Stimulated activated CD8-positive, alpha-beta memory T cell treated with anti-CD3 and anti-CD28 coated beads, Interleukin-12 subunit alpha, Interleukin-12 subunit beta, amount 100 ng/mL, for 24 hours (primary cell): ENCODE results near the gene SPACA4.

Source experiments
- DNase-seq: peaks from one replicate; pipeline ENCODE4 v3.0.0-alpha.2; 2020; ENCODE audit errors: extremely low read depth

SPACA4 gene

GRCh38 chr19:48596679-48597465, 9.7 kb upstream of the SPACA4 start:
- no peak for DNase-seq

- DNase-seq, result no peak
Observed at GRCh38 chr19:48598996-48599700, 7.4 kb upstream of the SPACA4 start.

GRCh38 chr19:48600679-48601417, 5.7 kb upstream of the SPACA4 start:
- no peak for DNase-seq

DNA sequence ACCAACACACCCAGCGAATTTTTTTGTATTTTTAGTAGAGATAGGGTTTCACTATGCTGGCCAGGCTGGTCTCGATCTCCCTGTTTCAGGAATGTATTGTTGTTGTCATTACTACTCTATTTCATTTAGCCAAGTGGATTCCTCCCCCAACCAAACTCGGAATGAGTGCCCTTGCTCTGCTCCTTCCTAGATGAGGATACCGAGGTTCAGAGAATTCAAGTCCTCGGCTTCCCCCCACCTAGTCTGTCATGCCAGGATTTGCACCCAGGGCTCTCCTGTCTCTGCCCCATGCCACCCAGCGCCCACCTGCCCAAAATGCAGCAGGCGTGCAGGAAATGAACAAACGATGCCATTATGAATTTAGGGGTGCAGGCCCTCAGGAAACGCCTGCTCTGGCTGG, 3.5 kb upstream of the SPACA4 start:
- no peak for DNase-seq

GRCh38 chr19:48603449-48603848, 3.1 kb upstream of the SPACA4 start:
- no peak for DNase-seq

DNA sequence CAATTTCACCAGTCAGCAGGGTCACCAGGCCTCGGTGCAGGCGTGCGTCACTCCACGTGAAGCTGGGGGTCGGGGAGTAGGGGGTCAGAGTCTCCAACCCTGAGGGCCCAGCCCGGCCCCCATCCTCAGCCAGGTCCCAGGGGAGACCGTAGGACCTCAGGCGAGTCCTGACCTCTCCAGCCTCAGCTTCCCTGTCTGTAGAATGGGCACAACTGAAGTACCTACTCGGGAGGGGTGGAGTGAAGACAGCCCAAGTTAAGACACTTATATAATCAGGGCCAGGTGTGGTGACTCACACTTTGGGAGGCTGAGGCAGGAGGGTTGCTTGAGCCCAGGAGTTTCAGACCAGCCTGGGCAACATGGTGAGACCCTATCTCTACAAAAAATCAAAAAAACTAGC, 2.7 kb upstream of the SPACA4 start:
- no peak for DNase-seq

DNA sequence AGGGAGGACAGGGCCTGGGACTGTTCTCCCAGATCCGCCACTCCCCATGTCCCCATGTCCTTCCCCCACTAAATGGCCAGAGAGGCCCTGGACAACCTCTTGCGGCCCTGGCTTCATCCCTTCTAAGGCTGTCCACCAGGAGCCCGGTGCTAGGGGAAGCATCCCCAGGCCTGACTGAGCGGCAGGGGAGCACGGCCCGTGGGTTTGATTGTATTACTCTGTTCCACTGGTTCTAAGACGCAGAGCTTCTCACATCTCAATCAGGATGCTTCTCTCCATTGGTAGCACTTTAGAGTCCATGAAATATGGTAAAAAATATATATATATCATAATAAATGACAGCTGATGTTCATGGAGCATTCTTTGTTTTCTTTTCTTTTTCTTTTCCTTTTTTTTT, 815 bp downstream of the SPACA4 start:
- no peak for DNase-seq

GRCh38 chr19:48608798-48609263, 2.3 kb downstream of the SPACA4 start:
- DNase-seq, result no peak

GRCh38 chr19:48609571-48610108, 3.1 kb downstream of the SPACA4 start:
- no peak for DNase-seq

DNA sequence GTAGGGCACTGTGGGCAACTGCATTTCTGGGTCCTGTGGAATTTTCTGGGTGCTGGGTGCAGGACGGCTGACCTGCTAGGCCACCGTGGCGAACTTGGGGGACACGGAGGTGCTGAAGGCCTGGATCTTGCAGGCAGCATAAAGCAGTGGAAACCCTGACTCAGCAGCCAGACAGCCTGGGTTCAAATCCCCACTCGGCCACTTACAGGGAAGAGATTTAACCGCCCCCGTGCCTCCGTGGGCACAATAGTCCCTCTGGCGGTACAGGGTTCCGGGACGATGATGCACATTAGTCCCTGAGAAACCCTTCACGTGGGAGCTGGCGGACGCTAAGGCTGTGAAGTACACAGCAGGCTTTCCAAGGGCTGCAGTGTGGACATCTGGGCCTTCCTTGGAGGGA, 5.3 kb downstream of the SPACA4 start:
- no peak for DNase-seq

GRCh38 chr19:48613024-48613851, 6.7 kb downstream of the SPACA4 start:
- no peak for DNase-seq

GRCh38 chr19:48613852-48614435, 7.4 kb downstream of the SPACA4 start:
- no peak for DNase-seq

DNA sequence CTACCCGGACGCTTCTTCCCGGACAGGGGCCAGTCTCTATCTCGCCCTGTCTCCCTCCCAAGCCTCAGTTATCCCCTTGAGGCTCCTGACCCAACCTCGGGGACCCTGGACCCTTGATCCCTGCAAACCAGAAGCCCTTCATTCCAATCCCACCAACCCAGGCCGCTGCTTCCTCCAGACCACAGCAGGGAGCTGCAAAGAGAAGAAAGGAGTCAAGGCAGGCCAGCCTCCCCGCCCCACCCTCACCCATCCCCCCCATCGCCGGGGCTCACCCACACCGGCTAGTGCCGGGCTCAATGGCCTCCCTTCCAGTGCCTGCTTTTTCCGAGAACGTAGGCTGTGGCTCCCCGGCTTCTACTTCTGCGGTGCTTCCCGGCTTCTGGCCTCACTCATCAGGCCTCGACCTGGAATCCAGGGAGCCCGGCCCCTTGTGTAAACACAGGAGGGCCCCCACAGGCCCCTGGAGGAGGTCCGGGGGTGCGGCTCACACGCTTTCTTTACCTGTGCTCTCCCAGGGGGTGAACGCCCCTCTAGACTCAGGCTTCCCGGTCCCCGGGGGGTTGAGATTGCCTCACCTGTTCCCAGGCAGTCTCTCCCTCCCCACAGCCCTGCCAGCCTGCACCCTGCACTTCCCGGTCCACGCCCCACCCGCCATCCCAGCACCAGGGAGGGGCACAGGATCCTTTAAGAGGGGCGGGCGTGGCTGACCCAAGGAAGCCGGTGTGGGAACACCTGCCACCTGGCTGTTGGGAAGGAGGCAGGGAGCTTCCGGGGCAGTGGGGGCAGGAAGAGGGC, 8.1 kb downstream of the SPACA4 start, which contains the start of gene FAM83E:
FAM83E (minus strand) TSS at position 641 of the 795 bp plus-strand sequence. CDS start 1,704 bp downstream, outside the sequence.
- DNase-seq, result no peak

DNA sequence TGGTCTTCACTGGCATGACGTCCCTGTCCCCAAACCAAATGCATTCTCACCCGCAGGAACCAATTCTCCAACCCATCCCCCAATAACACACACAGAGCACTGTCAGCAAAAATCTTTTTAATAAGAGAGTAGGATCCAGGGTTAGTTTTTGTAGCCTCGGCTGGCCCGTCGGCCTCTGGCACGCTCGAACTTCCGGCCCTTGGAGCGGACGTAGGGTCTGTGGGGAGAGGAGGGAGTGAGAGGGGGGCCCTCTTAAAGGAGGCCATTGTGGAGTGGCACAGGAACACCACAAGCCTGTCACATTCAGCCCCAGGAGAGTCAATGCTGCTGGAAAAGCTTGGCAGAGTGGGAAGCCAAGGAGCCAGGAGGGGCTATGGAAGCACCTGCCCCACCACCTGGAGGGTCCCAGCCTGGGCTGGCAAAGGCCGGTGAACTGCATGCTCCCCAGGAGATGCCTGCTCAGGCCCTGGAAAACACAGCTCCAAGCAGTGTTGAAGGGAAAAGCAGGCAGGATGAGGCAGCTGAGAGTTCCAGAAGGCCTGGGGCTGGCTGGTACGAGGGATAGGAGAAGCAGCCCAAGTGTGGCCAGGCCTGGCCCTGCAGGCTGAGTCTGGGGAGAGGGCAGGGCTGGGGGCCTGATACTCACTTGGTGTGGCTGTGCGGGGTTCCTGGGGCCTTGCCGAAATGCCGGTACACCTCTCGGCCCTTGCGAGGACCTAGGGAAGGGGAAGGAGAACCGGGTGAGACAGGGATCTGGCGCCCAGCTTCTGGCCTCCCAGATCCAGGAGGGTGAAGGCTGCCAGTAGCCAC, 8.9 kb downstream of the SPACA4 start:
- no peak for DNase-seq

- no peak for DNase-seq
Observed at GRCh38 chr19:48616041-48616436, 9.5 kb downstream of the SPACA4 start.

- DNase-seq, result no peak
Observed at GRCh38 chr19:48616491-48617056, 10.0 kb downstream of the SPACA4 start.

- no peak for DNase-seq
Observed at GRCh38 chr19:48617146-48617937, 10.8 kb downstream of the SPACA4 start.
